HG03039 (cell line): ENCODE data around the gene FOXL2.
A peak's percentile ranks its signal among the peaks of the same experiment; 100 is the strongest.
"Not testable (repeated sequence)": the region's sequence is repeated elsewhere in the genome, so short reads cannot be mapped to it uniquely, and the experiment has no call there.

Experiments used
- ATAC-seq: cut with Tn5 transposase; IDR thresholded peaks from one replicate; pipeline ENCODE4 v1.9.1; 2021; ENCODE audit warnings: mild to moderate bottlenecking, moderate library complexity; ENCODE audit not compliant: unreplicated experiment

FOXL2 gene

GRCh38 chr3:138933981-138934691 is 12.8 kb downstream of the FOXL2 start:
- ATAC-seq, result no peak

GRCh38 chr3:138933068-138933668 is 13.8 kb downstream of the FOXL2 start:
- ATAC-seq, result no peak

DNA sequence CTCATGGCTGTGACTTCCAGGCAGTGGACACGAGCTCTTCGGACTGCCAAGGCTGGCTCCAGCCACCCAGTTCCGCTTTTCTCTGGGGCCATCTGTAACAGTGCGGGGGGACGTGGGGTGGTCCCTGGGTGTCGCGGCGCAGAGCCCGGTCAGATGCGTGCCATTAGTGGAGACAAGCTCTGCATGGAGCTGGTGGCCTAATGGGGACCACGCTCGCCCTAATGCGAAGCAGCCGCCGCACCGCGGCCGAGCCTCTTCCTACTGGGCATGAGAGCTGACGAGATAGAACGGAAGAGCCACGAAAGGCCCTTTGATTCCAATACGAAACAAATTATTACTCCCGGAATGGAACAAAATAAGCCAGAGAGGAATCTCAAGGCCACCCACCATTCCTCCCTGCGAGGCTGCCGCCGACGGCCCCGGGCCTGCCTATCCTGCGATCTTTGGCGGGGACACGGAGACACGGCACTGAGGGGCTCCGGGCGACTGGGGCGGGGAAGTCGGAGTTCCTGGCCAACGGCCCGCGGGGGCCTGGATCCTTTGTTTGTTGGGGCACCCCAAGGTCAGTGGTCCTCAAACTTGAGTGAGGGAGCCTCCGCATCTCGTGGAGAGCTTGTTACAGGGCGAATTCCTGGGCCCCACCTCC is 18.1 kb downstream of the FOXL2 start:
- ATAC-seq, result no peak

DNA sequence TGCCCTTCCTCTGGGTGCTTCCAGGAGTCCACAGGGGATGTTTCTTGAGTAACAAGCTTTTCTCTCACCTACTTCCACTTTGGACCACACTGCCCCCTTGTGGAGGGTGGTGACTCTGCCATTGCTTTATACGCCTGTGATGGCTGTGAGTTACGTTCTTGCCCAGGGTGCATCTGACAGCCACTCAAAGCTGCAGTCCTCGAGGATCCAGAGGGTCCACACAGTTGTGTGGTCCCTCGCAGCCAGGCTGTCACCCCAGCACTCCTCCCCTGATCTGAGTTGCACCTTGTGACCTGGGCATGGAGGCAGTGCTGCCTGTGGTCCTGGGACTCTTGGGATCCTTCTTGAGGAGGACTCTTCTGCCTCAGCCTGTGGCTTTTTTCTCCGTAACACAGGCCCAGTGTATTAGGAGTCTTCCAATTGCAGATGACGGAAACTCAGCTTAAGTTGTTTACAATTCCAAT is 23.4 kb downstream of the FOXL2 start:
- peak; percentile 83 for ATAC-seq

DNA sequence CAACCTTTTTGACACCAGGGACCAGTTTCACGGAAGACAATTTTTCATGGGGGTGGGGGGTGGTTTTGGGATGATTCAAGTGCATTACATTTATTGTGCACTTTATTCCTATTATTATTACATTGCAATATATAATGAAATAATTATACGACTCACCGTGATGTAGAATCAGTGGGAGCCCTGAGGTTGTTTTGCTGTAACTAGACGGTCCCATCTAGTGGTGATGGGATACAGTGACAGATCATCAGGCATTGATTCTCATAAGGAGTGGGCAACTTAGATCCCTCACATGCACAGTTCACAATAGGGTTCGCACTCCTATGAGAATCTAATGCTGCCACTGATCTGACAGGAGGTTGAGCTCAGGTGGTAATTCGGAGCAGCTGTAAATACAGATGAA is 24.5 kb downstream of the FOXL2 start:
- ATAC-seq, result not testable (repeated sequence)

DNA sequence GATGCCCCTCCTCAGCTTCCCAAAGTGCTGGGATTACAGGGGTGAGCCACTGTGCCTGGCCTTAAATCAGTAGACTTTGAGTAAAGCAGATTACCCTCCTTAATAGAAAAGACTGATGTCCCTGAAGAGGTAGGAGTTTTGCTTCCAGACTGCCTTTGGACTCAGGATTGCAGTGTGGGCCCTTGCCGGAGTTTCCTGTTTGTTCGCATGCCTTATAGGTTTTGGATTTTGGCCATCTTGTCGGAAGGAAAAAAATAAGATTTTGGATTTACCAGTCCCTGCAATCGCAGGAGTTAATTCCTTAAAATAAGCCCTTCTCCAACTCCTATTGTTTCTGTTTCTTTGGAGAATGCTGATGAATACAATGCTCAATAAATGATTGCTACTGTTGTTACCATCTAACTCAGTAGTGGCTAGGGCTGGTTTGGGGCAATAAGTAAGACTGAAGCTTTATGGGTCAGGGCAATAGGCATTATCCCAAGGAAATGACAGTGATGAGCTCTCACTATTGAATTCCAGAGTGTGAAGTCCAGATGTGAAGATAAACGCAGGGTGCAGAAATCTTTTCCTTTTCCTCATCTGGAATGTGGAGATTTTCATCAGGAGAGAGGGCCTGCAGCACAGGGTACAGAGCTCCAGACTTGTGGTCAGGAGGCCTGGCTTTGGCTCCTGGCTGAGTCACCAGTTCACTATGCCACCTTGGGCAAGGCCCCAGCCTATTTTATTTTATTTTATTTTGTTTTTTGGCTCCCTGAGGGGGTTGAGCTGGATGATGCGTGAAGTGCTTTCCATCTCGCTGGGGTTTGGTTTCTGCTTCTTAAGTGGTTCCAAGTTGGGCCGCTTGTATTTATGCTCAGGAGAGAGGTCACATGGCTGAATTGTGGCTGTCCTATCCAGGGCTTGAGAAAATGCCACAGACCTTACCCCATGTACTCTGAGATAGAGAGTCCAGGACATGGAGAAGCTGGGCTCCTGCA is 25.3 kb downstream of the FOXL2 start:
- ATAC-seq, result no peak

DNA sequence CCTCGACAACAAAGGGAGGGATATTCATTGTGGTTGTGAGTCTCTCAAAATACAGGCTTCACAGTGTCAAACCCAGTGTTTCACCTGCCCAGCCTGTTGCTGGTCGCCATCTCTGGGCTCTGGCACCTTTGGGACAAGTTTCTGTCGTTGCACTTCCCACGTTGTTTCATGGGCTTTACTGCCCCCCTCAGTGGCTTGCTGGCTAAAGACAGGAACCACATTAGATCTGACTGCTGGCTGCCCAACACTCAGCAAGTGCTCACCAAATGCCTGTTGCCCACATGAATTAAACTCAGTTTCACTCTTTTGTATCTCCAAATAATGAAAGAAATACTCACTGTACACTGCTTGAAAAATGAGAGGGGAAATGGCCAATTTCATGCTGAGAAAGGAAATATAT is 27.6 kb downstream of the FOXL2 start:
- no peak for ATAC-seq

- ATAC-seq, result no peak
Observed at GRCh38 chr3:138916824-138917223, 30.1 kb downstream of the FOXL2 start.

DNA sequence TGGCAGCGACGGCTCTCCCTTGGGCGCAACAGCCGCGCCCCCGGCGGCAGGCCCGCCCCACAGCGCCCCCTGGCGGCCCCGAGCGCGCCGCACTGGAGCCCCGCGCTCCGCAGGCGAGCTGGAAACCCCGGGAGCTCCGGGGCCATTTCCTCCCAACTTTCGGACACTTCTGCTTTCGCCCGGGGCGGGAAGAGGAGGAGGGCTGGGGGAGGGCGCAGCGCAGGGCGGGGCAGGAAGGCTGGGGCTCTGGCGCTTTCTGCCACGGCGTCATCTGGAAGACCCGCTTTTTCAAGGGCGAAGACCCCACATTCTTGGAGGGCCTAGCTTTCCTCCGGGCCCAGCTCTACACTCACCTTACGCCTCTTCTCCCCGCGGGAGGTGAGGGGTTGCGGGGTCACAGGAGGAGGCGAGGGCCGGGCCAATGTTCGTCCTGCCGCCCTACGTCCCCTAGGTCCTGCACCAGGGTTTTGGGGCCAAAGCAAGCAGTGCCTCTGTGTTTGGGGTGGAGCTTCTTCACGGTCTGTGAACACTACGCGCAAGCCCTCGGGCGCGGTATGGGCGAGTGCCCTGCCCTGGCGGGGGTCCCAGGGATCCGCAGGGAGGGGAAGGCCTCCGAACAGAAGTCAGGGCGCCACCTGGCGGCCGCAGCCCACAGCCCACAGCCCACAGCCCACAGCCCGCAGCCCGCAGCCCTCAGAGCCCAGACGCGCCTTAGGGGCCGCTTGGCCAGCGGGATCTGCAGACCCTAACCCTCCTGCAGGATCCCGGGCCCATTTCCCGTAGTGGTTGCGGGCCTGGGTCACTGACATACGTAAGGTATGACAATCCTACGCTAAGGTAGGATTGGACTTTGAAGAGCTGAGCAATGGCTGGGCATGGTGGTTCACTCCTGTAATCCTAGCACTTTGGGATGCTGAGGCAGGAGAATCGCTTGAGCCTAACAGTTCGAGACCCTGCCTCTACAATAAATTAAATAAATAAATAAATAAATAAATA is 31.1 kb downstream of the FOXL2 start:
- ATAC-seq, result peak; percentile 76

GRCh38 chr3:138914870-138915502 is 32.0 kb downstream of the FOXL2 start:
- peak; percentile 5 for ATAC-seq

- ATAC-seq, result no peak
Observed at GRCh38 chr3:138913766-138914165, 33.2 kb downstream of the FOXL2 start.

GRCh38 chr3:138912237-138912636 is 34.7 kb downstream of the FOXL2 start:
- no peak for ATAC-seq

DNA sequence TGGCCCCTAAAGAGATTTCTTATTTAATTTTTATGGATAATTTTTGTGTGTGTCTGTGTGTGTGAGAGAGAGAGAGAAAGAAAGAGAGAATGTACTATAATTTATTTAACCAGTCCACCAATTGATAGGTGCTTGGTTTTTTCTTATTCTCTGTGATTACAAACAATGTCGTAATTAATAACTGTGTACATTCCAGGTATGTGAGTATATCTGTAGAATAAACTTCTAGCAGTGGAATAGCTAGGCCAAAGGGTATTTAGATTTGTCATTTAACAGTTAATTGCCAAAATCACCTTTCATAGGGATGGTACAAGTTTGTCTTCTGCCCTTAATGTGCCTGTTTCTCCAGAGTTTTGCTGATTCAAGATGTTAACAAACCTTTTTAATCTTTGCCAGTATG is 35.3 kb downstream of the FOXL2 start:
- no peak for ATAC-seq

DNA sequence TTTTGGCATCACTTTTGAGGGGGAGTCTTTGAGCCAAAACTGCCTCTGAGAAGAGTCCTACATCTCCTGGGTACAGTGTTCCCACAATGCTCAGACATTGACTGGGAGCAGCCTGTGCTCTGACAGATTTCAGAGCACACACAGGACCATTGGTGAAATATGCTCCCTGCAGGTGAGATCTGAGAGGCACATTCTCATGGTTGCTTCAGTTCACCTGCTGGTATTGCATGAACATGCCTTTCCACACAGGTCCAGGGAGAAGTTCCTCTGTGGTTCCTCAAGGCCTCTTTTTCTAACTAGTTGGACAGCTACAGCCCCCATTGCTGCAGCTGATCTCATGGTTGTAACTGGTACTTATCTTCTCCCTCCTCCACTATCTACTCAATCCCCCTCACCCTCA is 37.0 kb downstream of the FOXL2 start:
- ATAC-seq, result no peak

DNA sequence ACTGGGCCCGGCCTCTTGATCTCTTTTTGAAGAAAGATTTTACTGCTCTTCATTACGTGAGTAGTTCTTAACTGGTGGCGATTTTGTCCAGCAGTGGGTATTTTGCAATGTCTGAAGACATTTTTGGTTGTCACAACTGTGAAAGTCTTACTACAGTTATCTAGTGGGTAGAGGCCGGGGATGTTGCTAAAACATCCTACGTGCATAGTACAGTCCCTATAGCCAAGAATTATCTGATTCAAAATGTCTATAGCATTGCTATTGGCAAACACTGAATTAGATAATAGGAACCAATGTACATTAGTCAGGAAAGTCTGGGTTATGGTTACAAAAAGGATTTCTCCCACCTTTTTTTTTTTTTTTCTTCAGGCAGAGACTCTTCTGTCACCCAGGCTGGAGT is 38.1 kb downstream of the FOXL2 start:
- ATAC-seq, result no peak

DNA sequence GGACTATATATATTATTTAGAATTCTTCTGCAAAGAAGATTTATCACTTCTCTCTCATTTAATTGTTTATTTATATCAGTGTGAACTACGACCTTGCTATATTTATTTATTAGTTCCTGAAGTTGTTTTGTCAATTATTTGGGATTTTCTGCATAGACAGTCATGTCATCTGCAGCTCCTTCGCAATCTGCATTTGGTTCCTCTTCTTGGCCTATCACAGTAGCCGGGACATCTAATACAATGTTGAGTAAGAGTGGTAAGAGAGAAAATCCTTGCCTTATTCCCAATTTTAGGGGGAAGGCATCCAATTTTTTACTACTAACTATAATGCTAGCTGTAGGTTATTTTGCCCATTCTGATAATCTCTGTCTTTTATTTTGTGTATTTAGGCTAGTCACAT is 39.4 kb downstream of the FOXL2 start:
- ATAC-seq, result no peak

GRCh38 chr3:138902171-138902570 is 44.8 kb downstream of the FOXL2 start:
- ATAC-seq, result no peak

GRCh38 chr3:138901567-138901966 is 45.4 kb downstream of the FOXL2 start:
- no peak for ATAC-seq

DNA sequence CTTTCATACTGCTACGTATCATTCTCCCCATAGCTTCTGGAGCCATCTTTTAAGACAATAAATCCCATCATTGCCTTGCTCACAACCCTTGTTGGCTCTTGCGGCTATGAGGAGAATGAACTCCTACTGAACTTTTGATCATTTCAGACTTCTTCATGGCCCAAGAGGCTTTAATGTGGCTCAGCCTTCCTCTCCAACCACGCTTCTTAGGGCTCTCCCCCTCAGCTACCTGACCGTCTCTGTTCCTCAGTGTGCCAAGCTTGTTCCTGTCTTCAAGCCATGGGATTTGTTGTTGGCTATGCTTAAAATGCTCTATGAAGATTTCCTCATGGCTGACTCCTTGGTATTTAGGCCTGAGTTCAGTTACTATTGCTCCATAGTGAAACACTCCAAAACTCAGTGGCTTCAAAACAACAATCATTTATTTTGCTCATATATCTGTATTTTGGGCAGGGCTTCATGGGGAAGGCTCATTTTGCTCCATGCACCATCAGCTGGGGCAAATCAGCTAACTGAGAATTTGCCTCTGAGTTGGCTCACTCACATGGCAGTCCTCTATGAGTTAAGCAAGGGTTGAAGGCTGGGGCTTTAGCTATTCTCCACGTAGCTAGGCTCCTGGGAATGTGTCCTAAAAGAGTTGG is 47.5 kb downstream of the FOXL2 start:
- ATAC-seq, result no peak
